Astrocyte (in vitro differentiated cells and primary cell): ENCODE measurements around the gene SAMD4B.

Source experiments
- CTCF ChIP-seq: IDR thresholded peaks from 2 replicates; pipeline ENCODE4 v1.5.1; 2011; ENCODE audit warnings: low read depth, mild to moderate bottlenecking, inconsistent platforms, low read length, moderate library complexity; ENCODE audit not compliant: insufficient read depth
- EZH2 ChIP-seq: IDR thresholded peaks from 2 replicates; pipeline ENCODE4 v1.6.1; 2012; ENCODE audit warnings: mild to moderate bottlenecking, low read length, inconsistent platforms; ENCODE audit not compliant: insufficient read depth

- TF ChIP-seq CTCF (no peak), EZH2 (no peak)
Observed at GRCh38 chr19:39327363-39328045, 14.7 kb upstream of the SAMD4B start.
